Naive thymus-derived CD4-positive, alpha-beta T cell (primary cell): Measurements from ENCODE around the gene SOCS3. TPM values are rescaled to one million over a fixed set of nuclear protein-coding genes. Genes with fewer than 3 reads are reported as not detected.
A peak's percentile ranks its signal among the peaks of the same experiment; 100 is the strongest.
"Not testable (repeated sequence)": the region's sequence is repeated elsewhere in the genome, so short reads cannot be mapped to it uniquely, and the experiment has no call there.

Experiments
- ATAC-seq: fragments of 150-1000 bp; cut with Tn5 transposase; 2 replicates; pipeline ENCODE4 v1.10.0; 2021; ENCODE audit warnings: mild to moderate bottlenecking, moderate library complexity
- CTCF ChIA-PET: fragments of 350-600 bp; sonication (Branson Sonifier 250); formaldehyde crosslinking; loops from one replicate; lab custom pipeline; 2021; ENCODE audit warnings: antibody characterized with exemption; lab: Charles Lee
- POLR2A ChIA-PET: fragments of 350-600 bp; sonication (Branson Sonifier 250); formaldehyde crosslinking; loops from one replicate; lab custom pipeline; 2021; ENCODE audit warnings: antibody characterized with exemption, inconsistent platforms; lab: Charles Lee
- DNase-seq, 9 donors: peaks; one replicate each; pipeline versions ENCODE4 v3.0.0 to v3.0.0-alpha.2; 2020 to 2022; ENCODE audit warnings: mixed read lengths in 1 of 9
- H3K27ac ChIP-seq: one replicate; pipeline ENCODE4 v1.7.0; 2013; ENCODE audit warnings: mild to moderate bottlenecking, low read depth, low read length, moderate library complexity
- H3K27me3 ChIP-seq, 2 donors: one replicate each; pipeline ENCODE4 v1.7.0; 2013; ENCODE audit warnings: low read length in 2 of 2, mild to moderate bottlenecking in 2 of 2, moderate library complexity in 2 of 2; ENCODE audit not compliant: control insufficient read depth in 2 of 2, insufficient read depth in 2 of 2
- H3K36me3 ChIP-seq, 3 experiments: 1 replicate in 2 of 3; 2 replicates in 1 of 3; pipeline ENCODE4 v1.7.0; 2013; ENCODE audit warnings: low read length in 3 of 3, mild to moderate bottlenecking in 3 of 3, moderate library complexity in 1 of 3; ENCODE audit not compliant: insufficient read depth in 3 of 3, control insufficient read depth in 2 of 3
- H3K4me1 ChIP-seq, 2 donors: one replicate each; pipeline ENCODE4 v1.7.0; 2013; ENCODE audit warnings: low read length in 2 of 2, mild to moderate bottlenecking in 2 of 2, moderate library complexity in 1 of 2; ENCODE audit not compliant: control insufficient read depth in 2 of 2, insufficient read depth in 2 of 2
- H3K4me3 ChIP-seq: 2 replicates; pipeline ENCODE4 v1.7.0; 2013; ENCODE audit warnings: mild to moderate bottlenecking, low read length
- H3K9me3 ChIP-seq, 3 experiments: 1 replicate in 2 of 3; 2 replicates in 1 of 3; pipeline ENCODE4 v1.7.0; 2013; ENCODE audit warnings: low read length in 3 of 3; ENCODE audit not compliant: control insufficient read depth in 2 of 3
- H3K27ac Mint-ChIP-seq, 9 donors: one replicate each; pipeline ENCODE4 v1.8.0; 2020 to 2022; ENCODE audit warnings: mixed read lengths in 9 of 9, mild to moderate bottlenecking in 8 of 9, moderate library complexity in 5 of 9, inconsistent platforms in 2 of 9
- H3K27me3 Mint-ChIP-seq, 5 donors: one replicate each; pipeline ENCODE4 v1.8.0; 2021 to 2022; ENCODE audit warnings: mixed read lengths in 5 of 5, mild to moderate bottlenecking in 1 of 5
- H3K36me3 Mint-ChIP-seq, 5 donors: one replicate each; pipeline ENCODE4 v1.8.0; 2020 to 2022; ENCODE audit warnings: mixed read lengths in 5 of 5, mild to moderate bottlenecking in 3 of 5, inconsistent platforms in 1 of 5
- H3K4me1 Mint-ChIP-seq, 7 donors: one replicate each; pipeline ENCODE4 v1.8.0; 2020 to 2022; ENCODE audit warnings: mixed read lengths in 7 of 7, mild to moderate bottlenecking in 3 of 7, inconsistent platforms in 1 of 7
- H3K4me3 Mint-ChIP-seq, 10 donors: one replicate each; pipeline ENCODE4 v1.8.0; 2020 to 2022; ENCODE audit warnings: mild to moderate bottlenecking in 10 of 10, mixed read lengths in 10 of 10, moderate library complexity in 6 of 10, inconsistent platforms in 2 of 10
- H3K9me3 Mint-ChIP-seq, 11 donors: one replicate each; pipeline ENCODE4 v1.8.0; 2020 to 2022; ENCODE audit warnings: mixed read lengths in 11 of 11, mild to moderate bottlenecking in 4 of 11, inconsistent platforms in 1 of 11, moderate library complexity in 1 of 11
- intact Hi-C, 2 donors: fragments of 100-400 bp; cut with micrococcal nuclease; formaldehyde crosslinking; loops; one replicate each; pipeline ENCODE4 v1.15.1; 2023
- polyA plus RNA-seq, 2 donors: library from polyadenylated mRNA; unstranded; fragments of 300-500 nt; fragmentation: Illumina TruSeq; gene quantifications; one replicate each; pipeline ENCODE4 v1.2.3, GENCODE V29; 2021
- total RNA-seq, 6 experiments: library from RNA in 5 of 6; stranded (reverse) in 5 of 6; gene quantifications; 1 replicate in 5 of 6; 2 replicates in 1 of 6; pipeline ENCODE4 v1.2.3 and lab custom pipeline; 2021 to 2026

Gene SOCS3
- total and polyA plus RNA-seq, 7 experiments from 2014 or later, result 8.1 to 281 (median 110) TPM

GRCh38 chr17:78337244-78338109, 22.4 kb downstream of the SOCS3 start:
- Histone ChIP-seq H3K27me3 (no peaks in the 10 kb centered on the region), H3K27ac (no peak overlapping the region), H3K36me3 (no peaks in the 10 kb centered on the region), H3K9me3 (no peaks in the 10 kb centered on the region), H3K4me1 (peaks cover 18 to 41% of the 10 kb centered on the region in 2 donors), H3K4me3 (no peak overlapping the region)
- no peak for DNase-seq
- ChIA-PET CTCF (interaction anchor here (0.8 kb wide), 1 partner anchor 10 kb away, joined by 3 read pairs; no protein-coding TSS in a partner anchor), POLR2A (interaction anchor here (0.7 to 0.9 kb wide), 2 partner anchors 40 to 80 kb away, joined by 3 read pairs; no protein-coding TSS in a partner anchor)
- no peak overlapping the region for H3K4me3 Mint-ChIP-seq
- intact Hi-C loops, result no loop called here
- H3K27ac Mint-ChIP-seq, result peak overlapping the region in 5 of 9 donors; percentile 4 to 80 (median 42)
- peaks cover 0 to 2% (median 0%) of the 10 kb centered on the region in 11 donors for H3K9me3 Mint-ChIP-seq
- H3K36me3 Mint-ChIP-seq, result peaks cover 0 to 1% (median 0%) of the 10 kb centered on the region in 5 donors
- ATAC-seq, result peak; percentile 82
- peaks cover 0 to 16% (median 0%) of the 10 kb centered on the region in 5 donors for H3K27me3 Mint-ChIP-seq
- H3K4me1 Mint-ChIP-seq, result peaks cover 33 to 60% (median 44%) of the 10 kb centered on the region in 7 donors

- POLR2A ChIA-PET, result interaction anchor here (0.6 to 2.6 kb wide), 6 partner anchors 8 to 72 kb away, joined by 3 to 17 read pairs (median 5); no protein-coding TSS in a partner anchor
- peaks cover 0 to 2% (median 0%) of the 10 kb centered on the region in 11 donors for H3K9me3 Mint-ChIP-seq
- no peaks in the 10 kb centered on the region for H3K27me3 ChIP-seq
- H3K27me3 Mint-ChIP-seq, result peaks cover 0 to 14% (median 0%) of the 10 kb centered on the region in 5 donors
- H3K36me3 Mint-ChIP-seq, result no peaks in the 10 kb centered on the region
- no peak overlapping the region for H3K4me3 ChIP-seq
- peaks cover 13 to 33% of the 10 kb centered on the region in 2 donors for H3K4me1 ChIP-seq
- intact Hi-C loops, result no loop called here
- H3K27ac Mint-ChIP-seq, result peak overlapping the region in 5 of 9 donors; percentile 32 to 97 (median 88)
- no peaks in the 10 kb centered on the region for H3K36me3 ChIP-seq
- ATAC-seq (no peak), DNase-seq (no peak)
- no peak overlapping the region for H3K27ac ChIP-seq
- H3K9me3 ChIP-seq, result no peaks in the 10 kb centered on the region
- CTCF ChIA-PET, result interaction anchor here (0.7 to 2.4 kb wide), 8 partner anchors 9 to 87 kb away, joined by 3 to 9 read pairs (median 3); no protein-coding TSS in a partner anchor
- H3K4me1 Mint-ChIP-seq, result peaks cover 29 to 50% (median 40%) of the 10 kb centered on the region in 7 donors
- H3K4me3 Mint-ChIP-seq, result no peak overlapping the region
These were observed 24.7 kb downstream of the SOCS3 start for GRCh38 chr17:78335209-78335608.

- CTCF ChIA-PET, result no interaction called here
- peaks cover 25 to 44% (median 33%) of the 10 kb centered on the region in 7 donors for H3K4me1 Mint-ChIP-seq
These were observed 26.9 kb downstream of the SOCS3 start for GRCh38 chr17:78332991-78333390.

GRCh38 chr17:78331355-78331754, 28.5 kb downstream of the SOCS3 start:
- H3K4me3 ChIP-seq, ATAC-seq, intact Hi-C loops, H3K27me3 ChIP-seq, DNase-seq, H3K9me3 ChIP-seq, H3K36me3 Mint-ChIP-seq, H3K36me3 ChIP-seq, H3K27ac ChIP-seq, H3K4me3 Mint-ChIP-seq, H3K9me3 Mint-ChIP-seq, H3K27me3 Mint-ChIP-seq: not testable (repeated sequence)
- Mint-ChIP-seq H3K27ac (peak overlapping the region in 4 of 9 donors; percentile 43 to 96 (median 64)), H3K4me1 (peaks cover 22 to 44% (median 33%) of the 10 kb centered on the region in 7 donors)
- POLR2A ChIA-PET, result interaction anchor here (0.7 kb wide), 2 partner anchors 451 to 1473 kb away, joined by 4 to 5 read pairs; partner anchors contain the start of gene CYTH1
- CTCF ChIA-PET, result interaction anchor here (0.7 kb wide), 1 partner anchor 27 kb away, joined by 4 read pairs; no protein-coding TSS in a partner anchor
- H3K4me1 ChIP-seq, result peaks cover 13 to 22% of the 10 kb centered on the region in 2 donors

More at GRCh38 chr17:78332991-78333390, 26.9 kb downstream of the SOCS3 start:
- ATAC-seq (no peak), DNase-seq (peak in 3 of 9 donors; percentile 40 to 50 (median 42))
- POLR2A ChIA-PET, result interaction anchor here (0.9 to 1.3 kb wide), 2 partner anchors 10 to 18 kb away, joined by 3 to 4 read pairs; no protein-coding TSS in a partner anchor
- H3K27ac Mint-ChIP-seq, result peak overlapping the region; percentile 80 to 98 (median 96)
- no peaks in the 10 kb centered on the region for H3K36me3 Mint-ChIP-seq
- Histone ChIP-seq H3K4me1 (peaks cover 13 to 22% of the 10 kb centered on the region in 2 donors), H3K9me3 (no peaks in the 10 kb centered on the region), H3K4me3 (no peak overlapping the region), H3K27me3 (no peaks in the 10 kb centered on the region), H3K36me3 (no peaks in the 10 kb centered on the region), H3K27ac (peak overlapping the region; percentile 56)
- peaks cover 0 to 6% (median 0%) of the 10 kb centered on the region in 5 donors for H3K27me3 Mint-ChIP-seq
- peaks cover 0 to 2% (median 0%) of the 10 kb centered on the region in 11 donors for H3K9me3 Mint-ChIP-seq
- H3K4me3 Mint-ChIP-seq, result peak overlapping the region; percentile 45 to 76 (median 62)
- intact Hi-C loops, result loop anchor here in 1 of 2 donors (1.0 to 2.0 kb wide), 2 partner anchors 10 to 18 kb away; no protein-coding TSS in a partner anchor

GRCh38 chr17:78330570-78331224, 29.2 kb downstream of the SOCS3 start:
- DNase-seq, result no peak
- no peaks in the 10 kb centered on the region for H3K36me3 ChIP-seq

More at GRCh38 chr17:78330570-78331224, 29.2 kb downstream of the SOCS3 start:
- ATAC-seq, result no peak
- no peak overlapping the region for H3K4me3 ChIP-seq
- Mint-ChIP-seq H3K4me1 (peaks cover 24 to 44% (median 33%) of the 10 kb centered on the region in 7 donors), H3K36me3 (no peaks in the 10 kb centered on the region), H3K9me3 (peaks cover 0 to 2% (median 0%) of the 10 kb centered on the region in 11 donors), H3K27ac (peak overlapping the region in 4 of 9 donors; percentile 32 to 70 (median 50)), H3K4me3 (no peak overlapping the region), H3K27me3 (no peaks in the 10 kb centered on the region)
- H3K9me3 ChIP-seq, result no peaks in the 10 kb centered on the region
- intact Hi-C loops, result no loop called here
- peaks cover 13 to 22% of the 10 kb centered on the region in 2 donors for H3K4me1 ChIP-seq
- ChIA-PET CTCF (no interaction called here), POLR2A (interaction anchor here (0.7 kb wide), 1 partner anchor 1474 kb away, joined by 4 read pairs; no protein-coding TSS in a partner anchor)
- no peaks in the 10 kb centered on the region for H3K27me3 ChIP-seq
- no peak overlapping the region for H3K27ac ChIP-seq
